ENCODE data around the gene CTAGE4.
"Not testable (repeated sequence)": the region's sequence is repeated elsewhere in the genome, so short reads cannot be mapped to it uniquely, and the experiment has no call there.

The CTAGE4 gene

DNA sequence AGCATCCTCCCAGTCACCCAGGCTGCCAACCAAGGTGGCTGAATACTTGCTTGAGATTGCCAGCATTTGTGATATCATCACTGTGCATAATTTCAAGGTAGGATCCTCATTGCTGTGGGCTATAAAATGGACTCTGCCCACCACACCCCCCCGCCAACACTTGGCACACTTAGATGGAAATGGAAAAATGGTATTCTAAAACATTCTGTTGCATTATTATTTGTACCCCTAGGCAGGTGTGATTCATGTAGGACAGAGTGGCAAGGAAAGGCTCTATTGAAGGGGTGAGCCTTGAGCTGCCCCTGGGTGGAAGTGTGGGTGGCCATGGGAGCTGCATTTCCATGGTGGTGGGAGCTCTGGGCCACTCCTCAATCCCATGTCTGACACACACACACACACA, 35.3 kb downstream of the CTAGE4 start:
- not testable (repeated sequence) for DNase-seq

DNA sequence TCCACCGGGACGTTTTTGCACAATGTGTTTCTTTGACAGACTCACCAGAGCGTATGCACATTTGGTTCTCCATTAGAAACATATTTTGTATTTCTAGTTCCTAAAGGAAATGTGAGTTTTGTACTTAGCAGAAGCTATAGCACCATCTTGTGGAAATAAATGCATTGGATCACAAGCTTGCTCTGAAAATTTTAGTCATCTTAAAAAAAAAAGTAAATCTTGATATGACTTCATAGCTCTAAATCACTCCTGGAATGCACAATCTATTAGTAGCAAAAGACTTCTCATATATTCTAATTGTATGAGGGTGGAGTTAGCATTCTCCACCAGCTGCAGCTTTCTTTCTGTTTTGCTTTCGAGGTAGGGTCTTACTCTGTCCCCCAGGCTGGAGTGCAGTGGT, 35.9 kb downstream of the CTAGE4 start:
- DNase-seq, result not testable (repeated sequence)

- not testable (repeated sequence) for DNase-seq
These were observed 37.3 kb downstream of the CTAGE4 start for GRCh38 chr7:144220531-144220930.

DNA sequence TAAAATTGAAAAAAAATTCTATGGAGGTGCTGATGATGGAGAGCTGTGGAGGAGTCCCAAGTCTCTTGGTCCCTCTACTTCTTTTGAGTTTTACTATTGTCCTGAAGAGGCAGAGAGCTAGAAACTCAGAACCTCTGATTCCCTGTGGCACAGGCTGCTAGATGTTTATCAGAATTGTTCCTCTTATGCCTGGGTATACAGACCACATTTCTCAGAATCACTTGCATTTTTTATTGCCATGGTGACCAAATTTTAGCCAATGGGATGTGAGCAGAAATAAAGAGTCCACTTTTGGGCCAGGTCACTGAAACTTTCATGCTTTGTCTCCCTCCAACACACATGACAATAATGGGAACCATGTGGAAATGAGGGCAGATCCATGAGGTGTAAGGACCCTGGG, 40.4 kb downstream of the CTAGE4 start:
- not testable (repeated sequence) for DNase-seq

DNA sequence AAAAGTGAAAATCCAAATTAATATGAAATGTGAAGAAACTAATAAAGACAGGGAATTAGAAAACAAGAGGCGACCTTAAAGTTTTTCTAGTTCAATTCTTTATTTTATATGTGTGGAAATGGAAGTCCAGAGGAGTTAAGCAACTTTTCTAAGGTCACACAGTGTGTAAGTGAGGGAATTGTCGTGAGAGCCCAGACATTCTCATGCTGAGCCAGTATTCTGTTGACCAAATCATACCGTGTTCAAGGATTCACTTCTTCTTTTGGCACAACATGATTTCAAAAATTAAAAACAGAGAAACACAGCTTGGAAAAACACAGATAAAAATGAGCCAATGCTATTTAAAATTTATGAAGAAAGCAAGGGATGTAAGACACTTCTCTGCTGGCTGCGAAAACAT, 43.6 kb downstream of the CTAGE4 start:
- DNase-seq, result peak in 2 of 3 donors; percentile 7 to 18

DNA sequence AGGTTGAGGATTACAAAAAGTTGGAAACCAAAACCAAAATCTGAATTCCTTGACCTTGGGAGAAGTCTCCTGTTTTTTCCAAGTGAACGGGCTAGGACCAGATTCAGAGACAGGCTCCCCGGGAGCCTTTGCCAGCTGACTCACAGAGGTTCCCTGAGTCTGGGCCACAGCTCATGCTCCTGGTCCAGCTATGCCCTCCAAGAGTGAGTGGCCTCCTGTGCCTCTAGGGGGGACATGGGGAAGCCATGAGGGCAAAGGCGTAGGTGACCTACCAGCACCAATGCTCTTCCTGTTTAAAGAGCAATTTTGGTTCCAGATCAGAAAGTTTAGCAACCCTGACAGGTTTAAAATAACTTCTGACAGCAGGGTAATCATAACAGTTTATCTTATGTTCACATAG, 45.5 kb downstream of the CTAGE4 start:
- peak in 1 of 3 donors; percentile 7 for DNase-seq

DNA sequence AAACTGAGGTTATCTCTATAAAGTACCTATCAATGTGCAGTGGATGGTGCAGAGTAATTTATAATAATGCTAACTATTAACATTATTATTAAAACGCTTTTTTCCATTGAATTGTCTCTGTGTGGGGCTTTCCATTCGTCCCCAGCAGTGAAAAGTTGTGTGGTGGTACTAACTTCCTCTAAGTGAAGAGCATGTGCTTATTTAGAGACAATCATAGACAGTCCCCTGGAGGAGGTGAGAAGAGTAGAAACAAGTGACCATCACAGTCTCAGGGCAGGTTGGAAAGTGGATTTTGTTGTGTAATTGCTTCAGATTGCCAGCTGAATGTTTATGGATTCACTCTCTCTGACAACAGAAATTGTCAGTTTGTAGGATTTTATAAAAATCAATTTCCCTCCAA, 47.8 kb downstream of the CTAGE4 start:
- DNase-seq, result not testable (repeated sequence)

DNA sequence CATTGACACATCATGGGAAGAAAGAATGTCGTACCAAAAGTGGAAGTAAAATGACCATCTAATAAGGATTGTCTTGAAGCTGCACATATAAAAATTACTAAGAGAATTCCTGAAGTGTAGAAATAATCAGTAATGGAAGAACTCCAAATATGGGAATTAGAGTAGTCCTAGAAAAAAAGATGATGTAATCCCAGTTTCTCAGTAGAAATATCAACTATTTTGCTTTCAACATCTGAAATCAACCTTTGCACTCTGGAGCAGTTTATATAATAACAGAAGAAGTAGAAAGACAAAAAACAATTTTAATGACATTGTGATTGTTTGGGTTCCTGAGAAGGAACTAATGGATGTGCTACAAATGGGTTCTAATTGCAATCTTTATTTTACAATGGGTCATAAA, 49.8 kb downstream of the CTAGE4 start:
- not testable (repeated sequence) for DNase-seq

Data from suppressor macrophage treated with lipopolysaccharide for 1 hour (primary cell).